IPS DF 6.9 (cell line): ENCODE measurements around the gene KL.

Experiments used
- DNase-seq: peaks from one replicate; pipeline ENCODE4 v3.0.0-alpha.2; 2013; ENCODE audit warnings: low read depth, low spot score
- H3K27ac ChIP-seq: one replicate; pipeline ENCODE4 v1.5.1; 2013; ENCODE audit warnings: low read length, control low read depth
- H3K27me3 ChIP-seq: 2 replicates; pipeline ENCODE4 v1.6.1; 2013; ENCODE audit warnings: mild to moderate bottlenecking, low read length; ENCODE audit not compliant: control insufficient read depth, insufficient read depth
- H3K36me3 ChIP-seq: 2 replicates; pipeline ENCODE4 v1.6.1; 2013; ENCODE audit warnings: low read length; ENCODE audit not compliant: control insufficient read depth, insufficient read depth
- H3K4me1 ChIP-seq: 2 replicates; pipeline ENCODE4 v1.6.1; 2013; ENCODE audit warnings: low read length; ENCODE audit not compliant: control insufficient read depth, insufficient read depth
- H3K4me3 ChIP-seq: 2 replicates; pipeline ENCODE4 v1.5.1; 2013; ENCODE audit warnings: mild to moderate bottlenecking, low read length
- H3K9me3 ChIP-seq: 2 replicates; pipeline ENCODE4 v1.6.1; 2013; ENCODE audit warnings: low read length, inconsistent platforms; ENCODE audit not compliant: control insufficient read depth, insufficient read depth
- WGBS: extraction: QIAGEN DNeasy Blood & Tissue Kit; methylation state at CpG from one replicate; pipeline ENCODE4 v1.1.7; 2013; ENCODE audit warnings: mixed read lengths, missing lambda C conversion rate; ENCODE audit not compliant: insufficient read length, insufficient coverage; 5-methylcytosine and 5-hydroxymethylcytosine counted together

The KL gene

GRCh38 chr13:32984857-32985626 lies 31.2 kb upstream of the KL start:
- Histone ChIP-seq H3K9me3 (no peaks in the 10 kb centered on the region), H3K4me3 (no peak overlapping the region), H3K27me3 (no peaks in the 10 kb centered on the region), H3K4me1 (no peaks in the 10 kb centered on the region), H3K27ac (no peak overlapping the region), H3K36me3 (no peaks in the 10 kb centered on the region)
- DNase-seq: no peak
- WGBS: no CpG with 5 or more reads among the region's 10 CpGs

GRCh38 chr13:32986552-32986951 lies 29.7 kb upstream of the KL start:
- no peaks in the 10 kb centered on the region for H3K36me3 ChIP-seq
- no CpG with 5 or more reads among the region's 8 CpGs for WGBS

DNA sequence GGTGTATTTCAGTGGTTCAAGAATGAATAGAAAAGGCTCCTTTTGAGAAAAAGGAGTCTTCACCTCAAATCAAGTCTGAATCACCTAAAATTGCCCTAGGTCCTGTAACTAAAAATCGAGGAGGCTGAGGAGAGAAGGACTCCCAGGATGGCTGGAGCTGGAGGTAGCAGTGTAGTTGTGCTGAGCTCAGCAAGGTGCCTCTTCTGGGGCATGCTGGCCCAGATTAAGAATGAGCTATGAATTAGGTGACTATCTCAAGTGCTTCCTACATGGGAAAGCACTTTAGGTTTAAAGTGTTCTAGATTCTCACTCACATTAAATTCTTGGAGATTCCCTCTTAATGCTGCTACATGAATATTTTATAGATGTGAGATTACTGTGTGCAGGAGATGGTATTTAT lies 28.8 kb upstream of the KL start:
- Histone ChIP-seq H3K36me3 (no peaks in the 10 kb centered on the region), H3K27me3 (no peaks in the 10 kb centered on the region), H3K9me3 (no peaks in the 10 kb centered on the region), H3K4me3 (no peak overlapping the region), H3K4me1 (no peaks in the 10 kb centered on the region), H3K27ac (no peak overlapping the region)
- WGBS: no CpG with 5 or more reads among the region's 1 CpG
- no peak for DNase-seq

More at GRCh38 chr13:32986552-32986951, 29.7 kb upstream of the KL start:
- Histone ChIP-seq H3K9me3 (no peaks in the 10 kb centered on the region), H3K27me3 (no peaks in the 10 kb centered on the region), H3K4me3 (no peak overlapping the region), H3K27ac (no peak overlapping the region), H3K4me1 (no peaks in the 10 kb centered on the region)
- no peak for DNase-seq

GRCh38 chr13:32988608-32989289 lies 27.5 kb upstream of the KL start:
- Histone ChIP-seq H3K9me3 (no peaks in the 10 kb centered on the region), H3K27me3 (no peaks in the 10 kb centered on the region), H3K27ac (no peak overlapping the region), H3K4me3 (no peak overlapping the region), H3K4me1 (no peaks in the 10 kb centered on the region), H3K36me3 (no peaks in the 10 kb centered on the region)
- no peak for DNase-seq
- no CpG with 5 or more reads among the region's 8 CpGs for WGBS

- DNase-seq: no peak
- no peaks in the 10 kb centered on the region for H3K4me1 ChIP-seq
- no peaks in the 10 kb centered on the region for H3K27me3 ChIP-seq
- H3K4me3 ChIP-seq: no peak overlapping the region
- no peaks in the 10 kb centered on the region for H3K36me3 ChIP-seq
- H3K9me3 ChIP-seq: no peaks in the 10 kb centered on the region
- WGBS: no CpG with 5 or more reads among the region's 3 CpGs
- H3K27ac ChIP-seq: no peak overlapping the region
Observed at GRCh38 chr13:32989290-32989667, 26.9 kb upstream of the KL start.

DNA sequence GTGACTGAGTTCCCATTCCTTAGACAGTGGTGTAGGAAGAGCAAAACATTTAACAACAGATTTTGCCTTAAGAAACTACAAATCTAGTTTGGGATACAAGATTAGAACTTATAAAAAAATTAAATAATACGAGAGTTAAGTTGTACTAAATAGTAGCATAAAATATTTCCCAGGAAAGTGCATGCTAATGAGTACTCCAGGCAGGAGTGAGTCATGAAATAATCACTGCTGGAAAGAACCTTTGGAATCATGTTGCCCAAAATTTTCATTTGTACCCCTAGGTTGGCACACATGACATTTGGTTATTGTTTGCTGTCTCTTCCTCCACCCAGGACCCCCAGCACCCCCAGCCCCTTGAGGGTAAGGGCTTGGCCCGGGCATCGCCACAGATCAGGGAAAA lies 26.3 kb upstream of the KL start:
- no peaks in the 10 kb centered on the region for H3K9me3 ChIP-seq
- no peaks in the 10 kb centered on the region for H3K4me1 ChIP-seq
- no peak for DNase-seq
- WGBS: no CpG with 5 or more reads among the region's 3 CpGs
- no peaks in the 10 kb centered on the region for H3K27me3 ChIP-seq
- no peaks in the 10 kb centered on the region for H3K36me3 ChIP-seq
- H3K27ac ChIP-seq: no peak overlapping the region
- no peak overlapping the region for H3K4me3 ChIP-seq

DNA sequence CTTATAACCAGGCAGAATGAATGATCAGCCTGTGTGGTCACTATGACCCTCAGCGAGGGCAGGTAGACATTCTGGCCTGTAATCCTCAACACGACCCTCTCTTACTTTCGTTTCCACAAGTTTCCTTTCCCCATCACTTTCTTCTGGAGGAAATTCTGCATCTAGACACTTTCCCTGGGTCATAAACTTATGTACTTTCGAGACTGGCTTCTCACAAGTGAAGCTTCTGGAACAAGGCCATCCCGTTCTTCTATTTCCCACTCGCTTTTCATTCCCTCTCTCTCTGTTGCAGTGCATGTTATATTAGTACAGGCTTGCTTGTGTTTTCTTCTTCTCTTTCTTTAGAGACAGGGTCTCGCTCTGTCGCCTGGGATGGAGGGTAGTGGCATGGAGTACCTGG lies 23.1 kb upstream of the KL start:
- DNase-seq: no peak
- Histone ChIP-seq H3K4me3 (no peak overlapping the region), H3K4me1 (no peaks in the 10 kb centered on the region), H3K27ac (no peak overlapping the region), H3K9me3 (no peaks in the 10 kb centered on the region), H3K27me3 (no peaks in the 10 kb centered on the region), H3K36me3 (no peaks in the 10 kb centered on the region)
- no CpG with 5 or more reads among the region's 8 CpGs for whole genome bisulfite sequencing

DNA sequence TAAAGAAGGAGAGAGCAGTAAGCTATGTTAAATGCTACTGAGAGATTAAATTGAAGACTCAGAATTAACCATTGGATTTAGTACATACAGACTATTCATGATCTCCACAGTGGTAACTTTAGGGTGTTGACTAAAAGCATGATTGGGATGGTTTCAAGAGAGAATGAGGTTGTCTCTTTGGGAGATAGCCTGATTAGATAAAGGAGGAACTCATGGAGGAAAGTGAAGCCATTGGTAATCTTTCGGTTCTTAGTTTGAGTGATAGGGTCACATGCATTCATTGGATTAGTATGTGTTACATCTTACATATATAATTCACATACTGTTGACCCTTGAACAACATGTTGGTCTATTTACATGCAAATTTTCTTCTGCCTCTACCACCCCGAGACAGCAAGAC lies 18.8 kb upstream of the KL start:
- Histone ChIP-seq H3K9me3 (no peaks in the 10 kb centered on the region), H3K27ac (no peak overlapping the region), H3K27me3 (no peaks in the 10 kb centered on the region), H3K4me3 (no peak overlapping the region), H3K36me3 (no peaks in the 10 kb centered on the region), H3K4me1 (no peaks in the 10 kb centered on the region)
- no peak for DNase-seq
- no CpG with 5 or more reads among the region's 2 CpGs for WGBS

DNA sequence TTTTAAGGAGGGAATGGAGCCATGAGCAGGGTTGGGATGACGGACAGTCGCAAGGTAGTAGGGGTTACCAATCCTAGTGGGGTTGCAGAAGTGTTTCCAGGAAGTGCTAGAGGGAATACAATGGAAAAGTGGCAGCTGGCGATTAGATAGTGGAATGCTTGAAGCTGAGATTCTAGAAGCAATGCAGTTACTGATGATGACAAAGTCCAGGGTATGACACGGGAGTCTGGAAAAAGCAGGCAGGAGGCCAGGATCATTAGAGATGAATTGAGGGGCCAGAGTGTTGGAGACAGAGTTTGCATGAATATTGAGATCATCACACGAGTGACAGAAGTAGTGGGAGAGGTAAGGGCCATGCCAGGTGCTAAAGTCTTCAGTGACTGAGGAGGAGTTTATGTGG lies 17.3 kb upstream of the KL start:
- DNase-seq: no peak
- Histone ChIP-seq H3K4me3 (no peak overlapping the region), H3K36me3 (no peaks in the 10 kb centered on the region), H3K4me1 (no peaks in the 10 kb centered on the region), H3K27ac (no peak overlapping the region), H3K27me3 (no peaks in the 10 kb centered on the region), H3K9me3 (no peaks in the 10 kb centered on the region)
- no CpG with 5 or more reads among the region's 5 CpGs for WGBS

DNA sequence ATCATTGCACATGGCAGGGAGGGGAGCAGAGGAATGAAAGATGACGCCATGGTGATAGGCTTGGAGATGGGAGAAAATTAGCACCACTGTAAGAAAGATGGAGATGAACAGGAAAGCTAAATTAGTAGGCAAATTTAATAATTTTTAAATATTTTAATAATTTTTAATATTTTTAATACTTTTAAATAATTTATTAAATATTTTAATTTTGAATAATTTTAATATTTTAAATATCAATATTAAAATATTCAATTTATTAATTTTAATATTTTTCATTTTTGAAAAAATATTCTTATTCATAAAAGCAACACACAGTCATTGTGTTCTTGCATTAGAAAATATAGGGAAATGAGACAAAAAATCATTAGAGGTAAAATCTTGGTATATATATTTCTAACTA lies 15.9 kb upstream of the KL start:
- Histone ChIP-seq H3K36me3 (no peaks in the 10 kb centered on the region), H3K27me3 (no peaks in the 10 kb centered on the region), H3K4me1 (no peaks in the 10 kb centered on the region), H3K27ac (no peak overlapping the region), H3K4me3 (no peak overlapping the region), H3K9me3 (no peaks in the 10 kb centered on the region)
- DNase-seq: no peak
- no CpG with 5 or more reads among the region's 1 CpG for WGBS
